Parathyroid adenoma (tissue), 2 donors: ENCODE results near the gene PDE5A.

Experiments used
- H2AFZ ChIP-seq: fragments of 300-600 bp; sonication (generic); one replicate; pipeline ENCODE4 v1.7.0; 2017; ENCODE audit warnings: antibody characterized with exemption, mild to moderate bottlenecking
- H3K27ac ChIP-seq: fragments of 300-600 bp; sonication (generic); one replicate; pipeline ENCODE4 v1.7.0; 2017
- H3K27me3 ChIP-seq: fragments of 300-600 bp; sonication (generic); one replicate; pipeline ENCODE4 v1.7.0; 2017; ENCODE audit warnings: low read length; ENCODE audit not compliant: control insufficient read depth, insufficient read depth
- H3K36me3 ChIP-seq: fragments of 300-600 bp; sonication (generic); one replicate; pipeline ENCODE4 v1.7.0; 2017; ENCODE audit warnings: low read length; ENCODE audit not compliant: control insufficient read depth, insufficient read depth
- H3K4me1 ChIP-seq: fragments of 300-600 bp; sonication (generic); one replicate; pipeline ENCODE4 v1.7.0; 2017; ENCODE audit warnings: control low read depth
- H3K4me2 ChIP-seq: fragments of 300-600 bp; sonication (generic); one replicate; pipeline ENCODE4 v1.7.0; 2017; ENCODE audit warnings: low read length
- H3K4me3 ChIP-seq: fragments of 300-600 bp; sonication (generic); one replicate; pipeline ENCODE4 v1.7.0; 2017; ENCODE audit warnings: low read depth, low read length
- H3K79me2 ChIP-seq: fragments of 300-600 bp; sonication (generic); one replicate; pipeline ENCODE4 v1.7.0; 2017; ENCODE audit warnings: control low read depth
- H3K9ac ChIP-seq: fragments of 300-600 bp; sonication (generic); one replicate; pipeline ENCODE4 v1.7.0; 2017; ENCODE audit warnings: mild to moderate bottlenecking
- H3K9me3 ChIP-seq: fragments of 300-600 bp; sonication (generic); one replicate; pipeline ENCODE4 v1.7.0; 2017; ENCODE audit warnings: low read length; ENCODE audit not compliant: control insufficient read depth
- TF ChIP-seq, protein P1 (sequence below): fragments of 300-600 bp; sonication (generic); IDR thresholded peaks from one replicate; pipeline ENCODE4 v1.7.0; 2017; ENCODE audit warnings: antibody characterized with exemption, mild to moderate bottlenecking
- donor health status: primary hyperparathyroidism.

PDE5A gene

DNA sequence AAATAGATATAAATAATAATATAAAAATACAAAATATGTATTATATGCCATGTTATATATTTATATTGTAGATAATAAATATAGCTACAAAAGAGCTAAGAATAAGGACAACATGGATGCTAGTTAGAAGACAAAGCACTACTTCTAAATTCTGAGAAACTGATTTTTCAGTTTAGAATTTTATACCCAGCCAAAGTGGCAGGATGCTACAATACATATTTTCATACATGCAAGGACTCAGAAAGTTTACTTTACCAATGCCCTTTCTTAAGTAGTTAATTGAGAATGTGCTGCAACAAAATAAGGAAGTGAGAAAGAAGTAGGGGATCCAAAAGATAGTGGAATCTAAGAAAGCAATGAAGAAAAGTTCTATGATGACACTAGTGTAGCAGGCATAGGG lies 64.5 kb downstream of the PDE5A start:
- Histone ChIP-seq H3K9ac (no peak overlapping the region), H3K27me3 (no peaks in the 10 kb centered on the region), H3K4me3 (no peak overlapping the region), H3K4me1 (no peaks in the 10 kb centered on the region), H3K79me2 (no peaks in the 10 kb centered on the region), H2AFZ (no peak overlapping the region), H3K27ac (no peak overlapping the region), H3K36me3 (no peaks in the 10 kb centered on the region), H3K9me3 (no peaks in the 10 kb centered on the region), H3K4me2 (no peak overlapping the region)
- TF ChIP-seq, protein P1, sequence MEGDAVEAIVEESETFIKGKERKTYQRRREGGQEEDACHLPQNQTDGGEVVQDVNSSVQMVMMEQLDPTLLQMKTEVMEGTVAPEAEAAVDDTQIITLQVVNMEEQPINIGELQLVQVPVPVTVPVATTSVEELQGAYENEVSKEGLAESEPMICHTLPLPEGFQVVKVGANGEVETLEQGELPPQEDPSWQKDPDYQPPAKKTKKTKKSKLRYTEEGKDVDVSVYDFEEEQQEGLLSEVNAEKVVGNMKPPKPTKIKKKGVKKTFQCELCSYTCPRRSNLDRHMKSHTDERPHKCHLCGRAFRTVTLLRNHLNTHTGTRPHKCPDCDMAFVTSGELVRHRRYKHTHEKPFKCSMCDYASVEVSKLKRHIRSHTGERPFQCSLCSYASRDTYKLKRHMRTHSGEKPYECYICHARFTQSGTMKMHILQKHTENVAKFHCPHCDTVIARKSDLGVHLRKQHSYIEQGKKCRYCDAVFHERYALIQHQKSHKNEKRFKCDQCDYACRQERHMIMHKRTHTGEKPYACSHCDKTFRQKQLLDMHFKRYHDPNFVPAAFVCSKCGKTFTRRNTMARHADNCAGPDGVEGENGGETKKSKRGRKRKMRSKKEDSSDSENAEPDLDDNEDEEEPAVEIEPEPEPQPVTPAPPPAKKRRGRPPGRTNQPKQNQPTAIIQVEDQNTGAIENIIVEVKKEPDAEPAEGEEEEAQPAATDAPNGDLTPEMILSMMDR, result no peak

DNA sequence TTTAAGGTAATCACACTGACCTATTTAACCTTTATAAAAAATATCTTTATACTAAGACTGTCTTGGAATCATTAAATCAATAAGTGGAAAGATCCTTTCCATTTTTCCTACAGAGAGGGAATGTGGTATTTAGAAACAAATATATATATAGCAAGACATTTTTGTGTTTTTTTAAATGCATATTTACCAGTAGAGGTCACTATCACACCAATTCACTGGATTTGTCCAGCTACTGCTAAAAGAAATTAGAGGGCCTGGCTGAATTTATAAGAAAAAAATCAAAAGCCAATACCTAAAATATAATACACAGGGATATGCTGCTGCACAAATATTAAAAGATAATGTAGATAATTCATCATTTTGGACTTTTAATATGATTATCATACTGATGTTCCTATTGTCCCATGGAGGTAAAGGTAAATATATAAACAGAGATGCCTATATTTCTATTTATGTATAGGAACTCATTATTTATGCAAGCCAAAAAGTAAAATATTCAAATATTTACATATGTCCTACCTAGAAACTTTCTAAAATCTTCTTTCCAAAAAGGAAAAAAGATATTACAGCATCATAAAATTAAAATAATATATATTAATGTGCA lies 69.5 kb downstream of the PDE5A start:
- TF ChIP-seq, protein P1, result peak; percentile 34
- H3K4me3 ChIP-seq, result no peak overlapping the region
- H3K4me2 ChIP-seq, result no peak overlapping the region
- no peaks in the 10 kb centered on the region for H3K9me3 ChIP-seq
- no peak overlapping the region for H3K27ac ChIP-seq
- H3K9ac ChIP-seq, result no peak overlapping the region
- no peak overlapping the region for H2AFZ ChIP-seq
- no peaks in the 10 kb centered on the region for H3K27me3 ChIP-seq
- no peaks in the 10 kb centered on the region for H3K36me3 ChIP-seq
- H3K79me2 ChIP-seq, result no peaks in the 10 kb centered on the region
- H3K4me1 ChIP-seq, result no peaks in the 10 kb centered on the region

DNA sequence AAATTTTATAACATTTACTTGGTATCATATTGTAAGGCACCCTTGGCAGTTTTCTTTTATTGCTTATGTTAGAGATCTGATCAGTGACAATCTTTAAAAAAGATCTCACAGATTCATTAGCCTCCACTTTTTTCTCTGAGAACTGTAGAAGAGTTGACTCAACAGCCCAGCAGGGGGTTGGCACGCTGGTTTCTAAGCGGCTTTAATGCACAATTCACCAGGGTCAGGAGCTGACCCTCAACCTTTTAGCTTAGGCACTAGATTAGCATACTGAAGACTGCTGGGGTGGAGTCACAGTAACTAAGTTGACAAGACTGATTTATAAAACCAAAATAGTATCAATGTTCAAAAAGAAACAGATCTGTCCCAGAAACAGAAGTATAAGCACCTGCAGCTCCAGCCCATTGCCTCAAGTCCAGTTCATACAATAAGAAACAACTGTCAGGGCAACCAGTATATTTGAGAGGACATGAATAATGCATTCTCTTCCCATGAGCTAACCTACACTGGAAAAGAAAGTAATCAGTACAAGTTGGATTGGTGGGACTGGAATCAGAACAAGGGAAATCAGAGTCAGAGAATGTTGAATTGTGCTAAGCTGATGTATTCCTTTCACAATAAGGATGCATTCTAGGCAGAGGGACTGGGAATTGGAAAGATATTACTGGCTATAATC lies 77.6 kb downstream of the PDE5A start:
- Histone ChIP-seq H3K36me3 (no peaks in the 10 kb centered on the region), H3K4me3 (no peak overlapping the region), H3K9ac (no peak overlapping the region), H3K4me2 (no peak overlapping the region), H3K4me1 (no peaks in the 10 kb centered on the region), H3K79me2 (no peaks in the 10 kb centered on the region), H3K27ac (no peak overlapping the region), H2AFZ (no peak overlapping the region), H3K27me3 (no peaks in the 10 kb centered on the region), H3K9me3 (no peaks in the 10 kb centered on the region)
- TF ChIP-seq, protein P1, result no peak

DNA sequence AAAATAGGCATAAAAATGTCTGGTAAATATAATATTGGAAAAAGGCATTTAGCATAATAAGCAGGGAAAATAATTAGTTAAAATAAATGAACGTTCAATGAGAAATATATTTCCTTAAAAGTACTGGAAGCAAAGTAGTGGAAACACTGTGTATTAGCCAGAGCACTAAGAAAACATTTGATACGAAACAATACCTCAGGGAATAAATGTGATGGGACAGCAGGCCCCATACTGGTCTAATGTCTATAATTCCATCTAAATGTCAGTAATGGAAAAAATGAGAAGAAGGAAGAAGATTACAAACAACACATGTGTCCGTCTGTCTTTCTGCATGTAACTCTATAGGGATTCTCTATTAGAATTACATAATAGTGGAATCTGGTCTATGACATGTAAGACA lies 79.0 kb downstream of the PDE5A start:
- Histone ChIP-seq H3K79me2 (no peaks in the 10 kb centered on the region), H2AFZ (no peak overlapping the region), H3K27ac (no peak overlapping the region), H3K36me3 (no peaks in the 10 kb centered on the region), H3K4me1 (no peaks in the 10 kb centered on the region), H3K4me2 (no peak overlapping the region), H3K27me3 (no peaks in the 10 kb centered on the region), H3K4me3 (no peak overlapping the region), H3K9me3 (no peaks in the 10 kb centered on the region), H3K9ac (no peak overlapping the region)
- TF ChIP-seq, protein P1, result no peak

DNA sequence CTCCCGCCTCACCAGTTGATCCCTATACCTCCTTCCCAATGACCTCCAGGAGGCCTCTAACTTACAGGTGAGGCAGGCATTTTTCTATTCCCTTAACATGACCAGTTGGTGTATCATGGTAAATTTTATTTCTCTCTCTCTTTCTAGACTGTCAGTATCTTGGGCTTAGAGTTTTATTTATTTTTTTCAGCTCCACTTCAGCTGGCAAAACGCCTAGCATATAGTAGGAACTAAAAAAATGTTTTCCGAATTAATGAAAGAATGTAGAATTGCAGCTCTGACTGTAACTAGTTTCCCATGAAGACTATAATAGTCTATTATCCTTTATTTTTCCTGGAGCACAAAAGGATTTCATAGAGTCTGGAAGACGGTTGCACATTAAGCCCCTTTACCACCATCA lies 84.8 kb downstream of the PDE5A start:
- Histone ChIP-seq H3K4me2 (no peak overlapping the region), H3K36me3 (no peaks in the 10 kb centered on the region), H3K4me3 (no peak overlapping the region), H3K9me3 (no peaks in the 10 kb centered on the region), H3K4me1 (peaks cover 3% of the 10 kb centered on the region), H3K79me2 (no peaks in the 10 kb centered on the region), H3K27me3 (no peaks in the 10 kb centered on the region), H3K27ac (no peak overlapping the region), H3K9ac (no peak overlapping the region), H2AFZ (no peak overlapping the region)
- TF ChIP-seq, protein P1, result no peak
